HG02571 (cell line): ENCODE measurements around the gene NDUFC1.

Experiments
- ATAC-seq: cut with Tn5 transposase; IDR thresholded peaks from one replicate; pipeline ENCODE4 v1.9.1; 2021; ENCODE audit warnings: mild to moderate bottlenecking, moderate library complexity; ENCODE audit not compliant: unreplicated experiment

Gene NDUFC1

DNA sequence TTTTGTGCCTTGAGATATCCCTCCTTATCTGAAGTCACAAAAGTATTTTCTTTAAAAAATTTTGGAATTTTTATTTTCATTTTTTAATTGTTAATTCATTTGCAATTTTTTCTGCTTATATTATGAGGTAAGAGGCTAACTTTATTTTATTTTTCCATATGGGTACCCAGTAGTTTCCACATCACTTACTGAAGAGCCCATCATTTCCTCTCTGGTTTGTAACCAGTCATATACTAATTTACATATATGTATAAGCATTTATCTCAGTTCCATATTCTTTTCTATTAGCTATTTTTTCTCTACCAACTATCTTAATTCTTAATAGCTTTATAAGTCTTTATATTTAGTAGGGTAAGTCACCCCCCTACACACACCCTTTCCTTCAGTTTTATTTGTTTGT is 49.2 kb downstream of the NDUFC1 start:
- no peak for ATAC-seq

DNA sequence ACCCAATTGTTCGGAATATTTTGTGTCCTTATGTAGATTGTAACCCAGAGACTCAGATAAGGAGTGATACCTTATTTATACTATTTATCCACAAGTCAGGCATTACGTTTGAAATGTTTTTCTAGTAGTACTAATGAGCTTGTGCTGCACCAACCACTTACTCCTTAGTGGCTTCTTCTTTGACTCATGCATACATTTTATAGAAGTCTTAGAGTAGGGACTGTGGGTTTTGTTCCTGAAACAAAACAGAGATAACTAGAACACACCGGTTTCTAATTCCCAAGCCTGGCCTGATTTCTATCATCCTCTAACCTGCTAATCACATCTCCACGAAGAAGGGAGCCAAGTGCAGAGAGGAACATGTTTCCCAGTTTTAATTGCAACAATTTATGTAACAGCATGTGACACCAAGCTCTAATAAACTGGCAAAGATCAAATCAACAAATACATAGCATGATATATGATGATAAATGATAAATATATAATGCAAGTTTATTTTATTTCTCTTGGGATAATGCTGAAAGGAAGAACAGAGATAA is 54.5 kb downstream of the NDUFC1 start:
- ATAC-seq, result no peak

DNA sequence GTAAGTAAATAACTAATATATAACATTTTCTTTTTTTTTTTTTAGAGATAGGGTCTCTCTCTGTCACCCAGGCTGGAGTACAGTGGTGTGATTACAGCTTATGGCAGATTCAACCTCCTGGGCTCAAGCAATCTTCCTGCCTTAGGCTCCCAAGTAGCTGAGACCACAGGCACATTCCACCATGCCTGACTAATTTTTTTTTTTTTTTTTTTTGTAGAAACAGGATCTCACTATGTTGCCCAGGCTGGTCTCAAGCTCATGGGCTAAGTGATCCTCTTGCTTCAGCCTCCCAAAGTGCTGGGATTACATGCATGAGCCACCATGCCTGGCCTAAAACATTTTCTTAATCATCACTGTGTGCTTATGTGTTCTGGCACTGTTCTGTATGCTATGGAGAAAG is 55.0 kb downstream of the NDUFC1 start:
- no peak for ATAC-seq

DNA sequence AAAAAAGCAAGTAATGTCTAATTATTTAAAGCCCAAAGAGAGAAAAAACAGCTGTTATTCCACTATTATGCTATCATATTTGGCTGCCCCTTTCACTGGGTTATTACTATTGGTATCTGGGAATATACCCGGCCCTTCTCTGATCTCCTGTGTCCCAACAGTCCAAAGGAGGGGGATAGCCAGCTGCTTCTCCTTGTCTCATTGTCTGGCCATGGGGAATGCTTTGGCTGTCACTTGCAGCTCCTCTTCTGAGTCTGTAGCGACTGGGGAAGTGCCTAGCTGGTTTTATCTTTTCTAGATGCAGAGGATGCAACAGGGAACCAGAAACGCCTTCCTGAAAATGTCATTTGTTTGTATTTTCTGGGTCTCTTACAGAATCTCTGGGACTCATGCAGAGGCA is 56.1 kb downstream of the NDUFC1 start:
- ATAC-seq, result no peak

DNA sequence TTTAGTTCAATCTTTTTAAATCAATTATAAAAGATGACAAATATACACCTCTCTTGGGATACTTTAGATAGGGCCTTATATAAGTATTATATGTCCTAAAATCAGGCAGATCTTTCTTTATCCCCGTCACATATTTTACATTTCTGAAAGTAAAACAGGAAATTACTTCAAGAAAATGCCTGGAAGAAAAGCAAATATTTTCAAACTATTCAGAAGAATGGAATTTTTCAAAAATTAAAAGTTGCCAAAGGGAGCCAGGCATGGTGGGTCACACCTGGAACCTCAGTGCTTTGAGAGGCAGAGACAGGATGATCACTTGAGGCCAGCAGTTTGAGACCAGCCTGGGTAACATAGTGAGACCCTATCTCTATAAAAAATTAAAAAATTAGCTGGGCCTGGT is 56.7 kb downstream of the NDUFC1 start:
- ATAC-seq, result no peak

DNA sequence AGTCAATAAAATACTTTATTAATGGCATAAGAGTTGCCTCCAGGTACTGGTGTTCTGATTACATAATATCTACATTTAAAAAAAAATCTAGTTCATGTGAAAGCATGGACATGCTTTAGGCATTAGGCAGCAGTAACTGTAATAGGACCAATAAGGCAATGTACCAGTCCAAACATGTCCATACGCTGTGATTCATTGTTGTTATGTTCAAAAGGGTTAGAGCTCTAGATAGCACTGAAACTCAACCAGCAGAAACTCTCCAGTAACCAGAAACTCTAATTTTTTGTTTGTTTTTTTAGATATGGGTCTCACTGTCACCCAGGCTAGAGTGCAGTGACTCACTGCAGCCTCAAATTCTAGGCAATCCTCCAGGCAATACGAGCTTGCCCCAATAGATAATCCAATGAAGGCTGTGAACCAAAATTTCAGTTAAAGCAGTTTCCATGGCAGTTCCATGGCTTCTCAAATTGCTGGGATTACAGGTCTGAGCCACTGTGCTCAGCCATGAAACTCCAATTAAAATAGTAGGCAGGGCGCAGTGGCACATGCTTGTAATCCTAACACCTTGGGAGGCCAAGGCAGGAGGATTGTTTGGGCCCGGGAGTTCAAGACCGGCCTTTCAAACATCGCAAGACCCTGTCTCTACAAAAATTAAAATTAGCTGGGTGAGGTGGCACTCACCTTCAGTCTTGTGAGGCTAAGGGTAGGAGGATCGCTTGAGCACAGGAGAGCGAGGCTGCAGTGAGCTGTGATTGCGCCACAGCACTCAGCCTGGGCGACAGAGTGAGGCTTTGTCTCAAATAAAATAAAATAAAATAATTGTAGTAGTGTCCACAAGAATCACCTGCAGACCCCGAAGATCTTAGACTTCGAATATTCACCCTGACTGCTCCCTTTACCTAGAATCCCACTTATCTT is 58.6 kb downstream of the NDUFC1 start:
- no peak for ATAC-seq

DNA sequence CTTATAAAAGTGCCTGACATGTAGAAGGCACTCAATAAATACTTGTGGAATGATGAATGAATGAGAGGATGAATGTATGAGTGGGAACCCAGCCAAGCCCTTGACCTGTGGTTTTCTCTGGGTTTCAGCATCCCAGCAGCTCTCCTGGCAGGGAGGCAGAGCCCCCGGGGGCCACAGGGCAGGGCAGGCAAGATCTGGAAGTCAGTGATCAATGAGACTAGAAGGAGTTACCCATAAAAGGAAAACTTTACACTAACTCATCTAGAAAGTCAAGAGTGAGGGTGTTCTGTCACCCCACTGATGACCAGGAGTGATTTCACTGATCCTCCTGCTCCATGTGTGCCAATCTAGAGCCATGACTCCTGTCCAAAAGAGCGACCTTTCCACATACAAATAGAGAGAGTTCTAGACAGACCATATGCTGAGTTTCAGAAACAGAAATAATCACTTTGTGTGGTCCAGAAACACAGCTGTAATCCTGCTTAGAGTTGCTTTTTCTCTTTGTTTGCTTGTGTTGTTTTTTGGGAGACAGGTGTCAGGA is 59.7 kb downstream of the NDUFC1 start:
- ATAC-seq, result no peak

DNA sequence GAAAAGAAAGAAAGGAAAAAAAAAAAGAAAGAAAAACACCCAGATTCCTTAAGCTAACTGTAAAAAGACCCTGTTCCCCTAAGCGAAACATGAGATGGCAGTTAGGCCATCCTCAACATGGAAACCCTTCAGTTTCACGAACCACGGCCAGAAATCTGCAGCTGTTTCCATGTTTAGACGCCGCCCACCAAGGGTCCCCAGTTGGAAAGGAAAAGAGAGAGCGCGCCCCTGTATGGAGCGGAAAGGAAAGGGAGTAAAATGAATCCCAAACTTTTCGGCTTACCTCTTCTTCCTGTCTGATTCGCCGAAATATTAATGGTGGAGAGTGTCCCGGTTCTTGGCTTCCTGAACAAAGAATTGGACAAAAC is 60.5 kb downstream of the NDUFC1 start:
- ATAC-seq, result no peak

DNA sequence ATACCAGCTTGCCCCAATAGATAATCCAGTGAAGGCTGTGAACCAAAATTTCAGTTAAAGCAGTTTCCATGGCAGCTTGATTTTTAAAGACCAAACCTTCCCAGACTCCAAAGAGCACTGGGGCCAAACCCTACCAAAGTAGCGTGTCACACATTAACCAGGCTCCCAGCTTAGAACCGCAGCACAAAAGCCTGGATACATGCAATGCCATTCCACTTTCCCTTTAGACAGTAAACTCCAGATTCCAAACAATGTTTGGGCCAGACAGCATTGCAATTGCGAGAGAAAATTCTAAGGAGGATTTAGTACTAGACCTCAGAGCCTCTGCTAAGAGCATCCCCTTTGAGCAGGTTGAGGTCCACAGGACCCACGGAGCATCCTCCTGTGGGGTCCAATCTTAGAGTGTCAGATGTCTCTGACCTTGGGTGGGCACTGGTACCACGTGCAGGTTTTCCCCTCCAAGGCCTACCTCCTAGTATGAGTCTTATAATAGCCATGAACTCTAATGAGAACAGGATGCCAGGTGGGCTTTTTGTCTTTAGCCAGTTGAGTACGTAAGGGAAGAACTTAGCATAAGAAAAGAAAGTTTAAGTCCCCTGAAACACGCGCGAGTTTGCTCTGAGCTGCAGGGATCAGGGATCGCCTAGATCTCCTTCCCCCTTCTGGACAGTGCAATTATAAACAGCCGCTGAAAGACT is 61.0 kb downstream of the NDUFC1 start:
- no peak for ATAC-seq
